Vagina (tissue), 2 donors: Measurements from ENCODE around the gene MAP4K2.
"Not testable (repeated sequence)": the region's sequence is repeated elsewhere in the genome, so short reads cannot be mapped to it uniquely, and the experiment has no call there.

ENCODE experiments used
- POLR2A ChIP-seq, 2 donors: fragments of 450-650 bp; IDR thresholded peaks; one replicate each; pipeline ENCODE4 v1.6.1; 2017; ENCODE audit warnings: antibody characterized with exemption in 2 of 2, mild to moderate bottlenecking in 2 of 2, moderate library complexity in 2 of 2
- TF ChIP-seq, protein P1 (sequence below), 3 experiments: fragments of 450-650 bp in 2 of 3; fragments of 200-600 bp in 1 of 3; sonication (generic) in 1 of 3; IDR thresholded peaks; one replicate each; pipeline ENCODE4 v1.5.1; 2017 to 2019; ENCODE audit warnings: antibody characterized with exemption in 3 of 3, mild to moderate bottlenecking in 2 of 3, moderate library complexity in 2 of 3

DNA sequence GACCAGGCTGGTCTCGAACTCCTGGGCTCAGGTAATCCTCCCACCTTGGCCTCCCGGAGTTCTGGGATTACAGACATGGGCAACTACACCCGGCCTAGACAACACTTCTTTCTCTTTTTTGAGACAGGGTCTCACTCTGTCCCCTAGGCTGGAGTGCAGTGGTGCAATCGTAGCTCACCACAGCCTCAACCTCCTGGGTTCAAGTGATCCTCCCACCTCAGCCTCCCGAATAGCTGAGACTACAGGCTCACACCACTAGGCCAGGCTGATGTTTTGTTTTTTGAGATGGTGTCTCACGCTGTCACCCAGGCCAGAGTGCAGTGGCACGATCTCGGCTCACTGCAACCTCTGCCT, 42.7 kb upstream of the MAP4K2 start:
- TF ChIP-seq, protein P1, sequence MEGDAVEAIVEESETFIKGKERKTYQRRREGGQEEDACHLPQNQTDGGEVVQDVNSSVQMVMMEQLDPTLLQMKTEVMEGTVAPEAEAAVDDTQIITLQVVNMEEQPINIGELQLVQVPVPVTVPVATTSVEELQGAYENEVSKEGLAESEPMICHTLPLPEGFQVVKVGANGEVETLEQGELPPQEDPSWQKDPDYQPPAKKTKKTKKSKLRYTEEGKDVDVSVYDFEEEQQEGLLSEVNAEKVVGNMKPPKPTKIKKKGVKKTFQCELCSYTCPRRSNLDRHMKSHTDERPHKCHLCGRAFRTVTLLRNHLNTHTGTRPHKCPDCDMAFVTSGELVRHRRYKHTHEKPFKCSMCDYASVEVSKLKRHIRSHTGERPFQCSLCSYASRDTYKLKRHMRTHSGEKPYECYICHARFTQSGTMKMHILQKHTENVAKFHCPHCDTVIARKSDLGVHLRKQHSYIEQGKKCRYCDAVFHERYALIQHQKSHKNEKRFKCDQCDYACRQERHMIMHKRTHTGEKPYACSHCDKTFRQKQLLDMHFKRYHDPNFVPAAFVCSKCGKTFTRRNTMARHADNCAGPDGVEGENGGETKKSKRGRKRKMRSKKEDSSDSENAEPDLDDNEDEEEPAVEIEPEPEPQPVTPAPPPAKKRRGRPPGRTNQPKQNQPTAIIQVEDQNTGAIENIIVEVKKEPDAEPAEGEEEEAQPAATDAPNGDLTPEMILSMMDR (IDR thresholded peaks at IDR 0.05), result not testable (repeated sequence)
- not testable (repeated sequence) for TF ChIP-seq POLR2A (IDR thresholded peaks at IDR 0.05)
